Vagina (tissue), 2 donors: ENCODE measurements around the gene CCBE1. TPM values are rescaled to one million over a fixed set of nuclear protein-coding genes. Genes with fewer than 3 reads are reported as not detected.

Experiments
- DNase-seq, 2 donors: peaks; one replicate each; pipeline ENCODE4 v3.0.0-alpha.2; 2017; ENCODE audit errors: extremely low spot score in 2 of 2
- H3K27ac ChIP-seq: fragments of 200-600 bp; sonication (generic); one replicate; pipeline ENCODE4 v1.5.1; 2019
- H3K27me3 ChIP-seq: fragments of 200-600 bp; sonication (generic); one replicate; pipeline ENCODE4 v1.5.1; 2019
- H3K36me3 ChIP-seq, 2 donors: fragments of 200-600 bp; sonication (generic); one replicate each; pipeline ENCODE4 v1.5.1; 2017 to 2019
- H3K4me1 ChIP-seq: fragments of 200-600 bp; sonication (generic); one replicate; pipeline ENCODE4 v1.5.1; 2019
- H3K4me3 ChIP-seq, 2 donors: fragments of 200-600 bp; sonication (generic); 1 replicate in 1 of 2; 2 replicates in 1 of 2; pipeline ENCODE4 v1.5.1; 2016 to 2019
- H3K9me3 ChIP-seq: fragments of 200-600 bp; sonication (generic); one replicate; pipeline ENCODE4 v1.5.1; 2019
- CTCF ChIP-seq, 3 experiments: fragments of 450-650 bp in 2 of 3; fragments of 200-600 bp in 1 of 3; sonication (generic) in 1 of 3; IDR thresholded peaks; one replicate each; pipeline ENCODE4 v1.5.1; 2017 to 2019; ENCODE audit warnings: antibody characterized with exemption in 3 of 3, mild to moderate bottlenecking in 2 of 3, moderate library complexity in 2 of 3
- POLR2A ChIP-seq, 2 donors: fragments of 450-650 bp; IDR thresholded peaks; one replicate each; pipeline ENCODE4 v1.6.1; 2017; ENCODE audit warnings: antibody characterized with exemption in 2 of 2, mild to moderate bottlenecking in 2 of 2, moderate library complexity in 2 of 2
- POLR2AphosphoS5 ChIP-seq, 2 donors: sonication (generic); formaldehyde crosslinking; IDR thresholded peaks; one replicate each; pipeline ENCODE4 v1.9.0; 2017; ENCODE audit warnings: antibody characterized with exemption in 2 of 2, mild to moderate bottlenecking in 2 of 2, low read depth in 1 of 2; ENCODE audit not compliant: insufficient read depth in 1 of 2
- intact Hi-C: fragments of 100-400 bp; cut with DNase I; formaldehyde crosslinking; loops from one replicate; pipeline ENCODE4 v1.15.1; 2023
- total RNA-seq: library from RNA; depleted of rRNA; stranded (reverse); fragments of >200 nt; gene quantifications from one replicate; pipeline ENCODE4 v1.2.3, GENCODE V29; 2016

Gene CCBE1
- total RNA-seq, 1 donor from 2014 or later: 2.9 TPM

GRCh38 chr18:59696311-59697235, 650 bp downstream of the CCBE1 start:
- H3K4me1 ChIP-seq: peaks cover 22% of the 10 kb centered on the region
- intact Hi-C loops: no loop called here
- H3K4me3 ChIP-seq: peak overlapping the region; percentile 51 to 57
- H3K27me3 ChIP-seq: peaks cover 5% of the 10 kb centered on the region
- H3K27ac ChIP-seq: peak overlapping the region; percentile 33
- no peaks in the 10 kb centered on the region for H3K36me3 ChIP-seq
- no peaks in the 10 kb centered on the region for H3K9me3 ChIP-seq
- DNase-seq: no peak
- TF ChIP-seq POLR2A (IDR thresholded peaks at IDR 0.05): no peak
- TF ChIP-seq POLR2AphosphoS5 (IDR thresholded peaks at IDR 0.05; ENCODE audit: insufficient read depth in 1 of 2, low read depth in 1 of 2): no peak
- no peak for TF ChIP-seq CTCF (IDR thresholded peaks at IDR 0.05)

- Histone ChIP-seq H3K9me3 (no peaks in the 10 kb centered on the region), H3K27ac (no peak overlapping the region), H3K27me3 (peaks cover 5% of the 10 kb centered on the region), H3K4me3 (no peak overlapping the region), H3K4me1 (peaks cover 22% of the 10 kb centered on the region), H3K36me3 (no peaks in the 10 kb centered on the region)
- no peak for TF ChIP-seq CTCF (IDR thresholded peaks at IDR 0.05)
- no peak for TF ChIP-seq POLR2A (IDR thresholded peaks at IDR 0.05)
- TF ChIP-seq POLR2AphosphoS5 (IDR thresholded peaks at IDR 0.05; ENCODE audit: insufficient read depth in 1 of 2, low read depth in 1 of 2): no peak
- intact Hi-C loops: no loop called here
- DNase-seq: no peak
Measured at GRCh38 chr18:59695551-59695950, 1.7 kb downstream of the CCBE1 start.

GRCh38 chr18:59694824-59695223, 2.4 kb downstream of the CCBE1 start:
- no peak overlapping the region for H3K27ac ChIP-seq
- DNase-seq: no peak
- peaks cover 22% of the 10 kb centered on the region for H3K4me1 ChIP-seq
- TF ChIP-seq POLR2AphosphoS5 (IDR thresholded peaks at IDR 0.05; ENCODE audit: insufficient read depth in 1 of 2, low read depth in 1 of 2): no peak
- TF ChIP-seq CTCF (IDR thresholded peaks at IDR 0.05): no peak
- TF ChIP-seq POLR2A (IDR thresholded peaks at IDR 0.05): no peak
- intact Hi-C loops: no loop called here
- H3K4me3 ChIP-seq: no peak overlapping the region
- no peaks in the 10 kb centered on the region for H3K36me3 ChIP-seq
- H3K9me3 ChIP-seq: no peaks in the 10 kb centered on the region
- H3K27me3 ChIP-seq: peaks cover 5% of the 10 kb centered on the region

- intact Hi-C loops: no loop called here
- peaks cover 17% of the 10 kb centered on the region for H3K4me1 ChIP-seq
- no peak for DNase-seq
- no peak for TF ChIP-seq CTCF (IDR thresholded peaks at IDR 0.05)
- TF ChIP-seq POLR2A (IDR thresholded peaks at IDR 0.05): no peak
- no peak for TF ChIP-seq POLR2AphosphoS5 (IDR thresholded peaks at IDR 0.05; ENCODE audit: insufficient read depth in 1 of 2, low read depth in 1 of 2)
- no peaks in the 10 kb centered on the region for H3K36me3 ChIP-seq
- H3K27ac ChIP-seq: no peak overlapping the region
- H3K4me3 ChIP-seq: no peak overlapping the region
- H3K9me3 ChIP-seq: no peaks in the 10 kb centered on the region
- peaks cover 3% of the 10 kb centered on the region for H3K27me3 ChIP-seq
Measured at GRCh38 chr18:59691996-59692395, 5.2 kb downstream of the CCBE1 start.

GRCh38 chr18:59690996-59691395, 6.2 kb downstream of the CCBE1 start:
- Histone ChIP-seq H3K4me3 (no peak overlapping the region), H3K27ac (no peak overlapping the region), H3K4me1 (peaks cover 7% of the 10 kb centered on the region), H3K27me3 (no peaks in the 10 kb centered on the region), H3K9me3 (no peaks in the 10 kb centered on the region), H3K36me3 (no peaks in the 10 kb centered on the region)
- TF ChIP-seq CTCF (IDR thresholded peaks at IDR 0.05) (no peak), POLR2A (IDR thresholded peaks at IDR 0.05) (no peak), POLR2AphosphoS5 (IDR thresholded peaks at IDR 0.05; ENCODE audit: insufficient read depth in 1 of 2, low read depth in 1 of 2) (no peak)
- no peak for DNase-seq
- intact Hi-C loops: no loop called here
